GM18502 (cell line): ENCODE data around the gene EMC1.
A peak's percentile ranks its signal among the peaks of the same experiment; 100 is the strongest.
"Not testable (repeated sequence)": the region's sequence is repeated elsewhere in the genome, so short reads cannot be mapped to it uniquely, and the experiment has no call there.

Source experiments
- ATAC-seq: cut with Tn5 transposase; IDR thresholded peaks from one replicate; pipeline ENCODE4 v1.9.1; 2021; ENCODE audit warnings: mild to moderate bottlenecking; ENCODE audit not compliant: unreplicated experiment, poor library complexity

The EMC1 gene

GRCh38 chr1:19220080-19220846 is 31.1 kb downstream of the EMC1 start:
- no peak for ATAC-seq

DNA sequence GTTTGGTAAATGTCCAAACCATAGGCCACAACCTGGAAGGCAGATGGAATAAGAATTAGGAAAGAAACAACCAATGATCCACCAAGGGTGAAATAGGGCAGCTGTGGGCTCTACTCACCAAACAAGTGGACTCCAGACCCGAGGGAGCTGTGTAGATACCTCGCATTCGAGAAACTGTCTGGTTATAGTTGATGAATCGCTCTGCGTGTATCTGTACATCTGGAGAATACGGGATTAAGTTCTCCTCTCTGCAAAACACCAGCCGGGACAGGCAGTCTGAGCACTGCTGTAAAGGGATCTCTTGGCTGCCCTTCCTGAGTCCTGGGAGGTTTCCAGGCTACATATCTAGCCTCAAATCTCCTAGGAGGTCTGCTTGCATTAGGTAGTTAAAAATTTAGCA is 31.9 kb downstream of the EMC1 start:
- ATAC-seq: no peak

- ATAC-seq: not testable (repeated sequence)
Observed at GRCh38 chr1:19216585-19216984, 34.7 kb downstream of the EMC1 start.

DNA sequence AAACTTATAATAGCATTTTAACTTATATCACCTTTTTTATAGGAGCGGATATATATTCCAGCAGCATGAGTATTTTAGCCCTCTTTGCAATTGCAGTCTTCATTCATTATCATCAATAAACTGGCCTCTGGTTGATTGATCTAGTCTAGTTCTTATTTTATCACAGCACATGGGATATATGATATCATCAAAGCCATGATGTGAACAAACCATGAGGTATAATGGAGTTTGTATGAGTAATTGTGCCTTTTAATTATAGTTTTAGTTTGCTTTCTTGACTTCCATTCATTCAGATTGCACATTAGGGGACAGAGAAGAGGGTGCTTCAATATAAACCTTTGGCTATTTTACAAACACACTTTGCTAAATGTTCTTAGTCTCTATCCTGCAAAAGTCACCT is 37.7 kb downstream of the EMC1 start:
- ATAC-seq: no peak

- ATAC-seq: no peak
Observed at GRCh38 chr1:19212167-19212566, 39.2 kb downstream of the EMC1 start.

DNA sequence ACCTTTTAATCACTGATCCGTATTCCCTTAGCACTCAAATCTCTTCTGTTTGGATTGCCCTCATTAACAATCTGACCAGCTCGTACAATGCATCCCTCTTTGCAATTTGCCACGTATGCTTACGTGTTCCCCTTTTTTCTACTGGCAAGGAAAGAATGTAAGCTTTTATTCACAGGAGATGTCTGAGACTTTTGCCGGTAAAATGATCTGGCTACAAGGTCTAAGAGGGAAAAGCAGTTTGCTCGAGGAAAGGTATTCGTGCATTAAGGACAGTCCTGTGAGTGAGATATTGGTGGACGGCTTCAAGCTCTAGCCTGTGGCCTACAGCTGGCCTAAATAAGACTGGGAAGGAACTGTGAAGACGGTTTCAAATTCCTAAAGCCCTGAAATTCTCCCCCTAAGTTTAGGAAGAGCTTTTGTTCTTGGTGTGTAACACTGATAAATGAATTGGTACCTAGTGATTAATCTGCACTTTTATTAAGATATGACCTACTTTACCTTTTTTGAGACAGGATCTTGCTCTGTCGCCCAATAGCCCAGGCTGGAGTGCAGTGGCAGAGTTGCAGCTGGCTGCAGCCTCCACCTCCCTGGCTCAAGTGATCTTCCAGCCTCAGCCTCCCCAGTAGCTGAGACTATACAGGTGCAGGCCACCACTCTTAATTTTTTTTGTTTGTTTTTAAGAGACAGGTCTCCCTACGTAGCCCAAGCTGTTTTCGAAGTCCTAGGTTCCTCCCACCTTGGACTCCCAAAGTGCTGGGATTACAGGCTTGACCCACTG is 40.4 kb downstream of the EMC1 start:
- ATAC-seq: no peak

DNA sequence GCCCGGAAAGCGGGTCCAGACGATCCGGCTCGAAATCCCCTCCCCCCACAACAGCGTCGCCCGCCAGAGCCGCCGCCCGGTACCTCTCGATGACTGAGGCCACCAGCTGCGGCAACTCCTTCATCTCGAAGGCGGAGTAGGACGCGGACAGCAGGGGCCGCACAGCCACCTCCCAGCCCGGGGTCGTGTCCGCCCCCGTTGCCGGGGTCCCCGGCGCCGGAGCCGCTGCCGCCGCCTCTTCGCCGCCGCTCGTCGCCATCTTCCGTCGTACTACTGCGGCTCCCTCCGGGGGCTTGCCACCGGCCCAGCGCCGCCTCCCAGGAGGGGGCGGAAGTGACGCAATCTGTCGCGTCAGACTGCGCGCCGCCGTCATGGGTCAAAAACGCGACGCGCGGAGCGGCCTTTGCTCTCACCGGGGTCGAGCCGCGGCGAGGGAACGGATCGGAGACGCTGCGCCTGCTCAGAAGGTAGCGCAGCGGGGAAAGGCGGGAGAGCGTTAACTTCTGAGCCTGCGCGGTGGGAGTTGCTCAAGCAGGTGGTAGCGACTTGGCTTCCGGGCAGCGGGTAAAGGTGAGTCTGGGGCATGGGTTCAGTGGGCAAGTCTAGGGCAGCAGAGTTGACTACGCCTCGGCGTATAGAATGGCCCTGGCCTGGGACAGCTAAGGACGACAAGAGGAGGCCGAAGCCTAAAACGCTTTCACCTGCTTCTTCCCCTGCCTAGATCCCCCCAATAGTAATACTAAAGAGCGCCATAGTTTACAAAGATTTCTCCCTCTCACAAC is 41.1 kb downstream of the EMC1 start, which contains the start of gene UBR4:
UBR4 (minus strand) TSS at position 277 of the 782 bp plus-strand sequence; CDS start at position 259, 18 bp downstream.
- ATAC-seq: peak; percentile 83

DNA sequence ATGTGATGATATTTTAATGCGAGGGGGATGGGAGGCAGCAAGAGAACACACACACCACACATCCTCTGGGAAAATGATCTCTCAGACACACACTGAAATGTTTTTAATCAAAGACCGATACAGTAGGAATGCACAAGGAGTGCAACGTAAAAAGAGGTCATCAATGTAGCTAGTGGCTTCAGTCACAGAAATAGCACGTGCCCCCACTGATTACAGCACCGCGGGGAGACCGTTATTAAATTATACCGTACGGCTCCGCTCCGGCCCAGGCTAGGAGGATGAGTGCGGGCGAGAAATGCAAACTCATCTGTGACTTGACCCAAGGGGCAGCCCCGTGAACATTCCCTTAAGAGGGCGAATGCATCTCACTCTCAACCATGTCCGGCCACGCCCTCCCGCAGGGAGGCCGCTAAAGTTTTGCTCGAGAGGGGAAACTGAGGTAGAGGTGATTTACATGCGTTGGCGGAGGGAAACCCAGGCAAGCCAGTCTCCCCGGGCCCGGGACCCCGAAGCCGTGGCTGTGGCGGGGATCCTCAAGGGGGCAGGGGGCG is 41.8 kb downstream of the EMC1 start:
- peak; percentile 39 for ATAC-seq

GRCh38 chr1:19208710-19209438 is 42.5 kb downstream of the EMC1 start:
- ATAC-seq: no peak

- ATAC-seq: no peak
Observed at GRCh38 chr1:19206947-19207346, 44.4 kb downstream of the EMC1 start.

- ATAC-seq: no peak
Observed at GRCh38 chr1:19205845-19206244, 45.5 kb downstream of the EMC1 start.

GRCh38 chr1:19205403-19205802 is 45.9 kb downstream of the EMC1 start:
- no peak for ATAC-seq

GRCh38 chr1:19204446-19205266 is 46.7 kb downstream of the EMC1 start:
- no peak for ATAC-seq

DNA sequence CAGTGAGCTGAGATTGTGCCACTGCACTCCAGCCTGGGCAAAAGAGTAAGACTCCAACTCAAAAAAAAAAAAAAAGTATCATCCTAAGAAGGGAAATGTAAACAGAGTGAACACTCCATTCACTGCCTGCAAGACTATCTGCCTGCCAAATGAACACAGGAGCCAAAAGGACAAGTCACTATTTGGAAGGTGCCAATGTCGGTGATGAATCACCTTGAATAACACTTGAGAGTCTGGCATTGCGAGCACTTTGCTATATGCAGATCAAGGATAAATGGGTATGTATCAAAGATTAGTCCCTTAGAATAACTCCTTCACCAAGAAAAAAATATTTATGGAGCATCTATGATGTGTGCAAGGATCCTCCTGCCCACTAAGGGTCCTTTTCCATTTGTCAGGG is 47.9 kb downstream of the EMC1 start:
- ATAC-seq: no peak

- no peak for ATAC-seq
Observed at GRCh38 chr1:19202396-19202795, 48.9 kb downstream of the EMC1 start.

DNA sequence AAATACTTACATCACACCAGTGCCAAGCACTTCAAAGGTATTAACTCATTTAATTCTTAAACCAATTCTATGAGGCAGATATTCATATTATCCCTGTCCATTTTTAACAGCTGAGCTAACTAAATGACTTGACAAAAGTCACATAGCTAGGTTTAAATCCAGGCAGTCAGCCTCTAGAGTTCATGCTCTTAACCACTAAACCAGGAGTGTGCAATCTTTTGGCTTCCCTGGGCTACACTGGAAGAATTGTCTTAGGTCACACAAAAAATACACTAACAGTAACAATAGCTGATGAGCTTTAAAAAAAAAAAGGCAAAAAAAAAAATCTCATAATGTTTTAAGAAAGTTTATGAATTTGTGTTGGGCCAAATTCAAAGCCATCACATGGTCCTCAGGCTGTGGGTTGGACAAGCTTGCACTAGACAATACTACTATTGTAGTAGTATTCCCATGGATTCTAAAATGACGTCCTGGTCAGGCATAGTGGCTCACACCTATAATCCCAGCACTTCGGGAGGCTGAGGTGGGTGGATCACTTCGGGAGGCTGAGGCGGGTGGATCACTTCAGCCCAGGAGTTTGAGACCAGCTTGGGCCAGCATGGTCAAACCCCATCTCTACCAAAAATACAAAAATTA is 51.2 kb downstream of the EMC1 start:
- no peak for ATAC-seq

- ATAC-seq: no peak
Observed at GRCh38 chr1:19199329-19199968, 51.9 kb downstream of the EMC1 start.

- ATAC-seq: no peak
Observed at GRCh38 chr1:19198820-19199219, 52.5 kb downstream of the EMC1 start.
